HepG2 (cell line): ENCODE measurements around the gene HIBADH. TPM values are rescaled to one million over a fixed set of nuclear protein-coding genes. Genes with fewer than 3 reads are reported as not detected.
A peak's percentile ranks its signal among the peaks of the same experiment; 100 is the strongest.

ENCODE experiments used
- ATAC-seq: fragments of 200-7000 bp; cut with Tn5 transposase; 3 replicates; pipeline ENCODE4 v1.9.1; 2020; ENCODE audit warnings: mild to moderate bottlenecking, moderate library complexity
- BruUV-seq: library from RNA; stranded (reverse); fragments of 400-500 nt; replicated peaks from 2 replicates; lab custom pipeline; 2021; lab: Mats Ljungman, UMichigan
- CTCF ChIA-PET: fragments of 300-600 bp; formaldehyde crosslinking; extraction: SDS; loops from one replicate; lab custom pipeline; 2021; ENCODE audit warnings: low total read pairs, inconsistent platforms, low intra/inter-chr PET ratio; lab: Yijun Ruan, JAX
- POLR2A ChIA-PET: fragments of 350-600 bp; sonication (Branson Sonifier 250); formaldehyde crosslinking; loops from one replicate; lab custom pipeline; 2020; ENCODE audit warnings: antibody characterized with exemption, inconsistent platforms; lab: Yijun Ruan, JAX
- DNase-seq: peaks from one replicate; pipeline ENCODE4 v3.0.0-alpha.2; 2015; ENCODE audit warnings: low spot score
- FAIRE-seq: peaks from 3 replicates; lab custom pipeline; 2011; peaks lifted over from hg19 to GRCh38; lab: Jason Lieb, UNC
- H2AFZ ChIP-seq: one replicate; pipeline ENCODE4 v1.6.1; 2011; ENCODE audit warnings: low read length, inconsistent platforms
- H3K27ac ChIP-seq: fragments of 300-600 bp; 3 replicates; pipeline ENCODE4 v1.8.0; 2011; ENCODE audit warnings: mixed run types, mild to moderate bottlenecking, mixed read lengths, low read length, inconsistent platforms; ENCODE audit not compliant: insufficient read depth; ENCODE audit errors: extremely low read length
- H3K27me3 ChIP-seq, 2 experiments: fragments of 200-600 bp in 1 of 2; 2 replicates in 1 of 2; 3 replicates in 1 of 2; pipeline versions ENCODE4 v1.6.0 to v1.8.0; 2011; ENCODE audit warnings: low read length in 2 of 2, mild to moderate bottlenecking in 2 of 2, moderate library complexity in 2 of 2, inconsistent platforms in 1 of 2; ENCODE audit not compliant: insufficient read depth in 2 of 2, control insufficient read depth in 1 of 2
- H3K36me3 ChIP-seq, 2 experiments: fragments of 200-600 bp in 1 of 2; replicated peaks in 1 of 2; 2 replicates in 1 of 2; 3 replicates in 1 of 2; pipeline versions ENCODE4 v1.5.1 to v1.8.0; 2011; ENCODE audit warnings: low read length in 2 of 2, inconsistent platforms in 1 of 2; ENCODE audit not compliant: insufficient read depth in 2 of 2, control insufficient read depth in 1 of 2
- H3K4me1 ChIP-seq: 2 replicates; pipeline ENCODE4 v1.5.1; 2012; ENCODE audit warnings: low read length, inconsistent platforms; ENCODE audit not compliant: insufficient read depth
- H3K4me2 ChIP-seq: 2 replicates; pipeline ENCODE4 v1.6.0; 2011; ENCODE audit warnings: low read depth, low read length, inconsistent platforms
- H3K4me3 ChIP-seq, 3 experiments: fragments of 200-600 bp in 1 of 3; sonication (generic), shearing (Covaris generic) in 1 of 3; replicated peaks in 1 of 3; 2 replicates each; pipeline ENCODE4 v1.5.1; 2011 to 2016; ENCODE audit warnings: low read length in 3 of 3, inconsistent platforms in 2 of 3, low read depth in 2 of 3, mild to moderate bottlenecking in 2 of 3, control low read depth in 1 of 3, mixed read lengths in 1 of 3; ENCODE audit not compliant: insufficient read depth in 1 of 3
- H3K79me2 ChIP-seq: one replicate; pipeline ENCODE4 v1.6.1; 2011; ENCODE audit warnings: low read length, inconsistent platforms; ENCODE audit not compliant: insufficient read depth
- H3K9ac ChIP-seq: 2 replicates; pipeline ENCODE4 v1.6.0; 2011; ENCODE audit warnings: mild to moderate bottlenecking, low read depth, low read length, inconsistent platforms; ENCODE audit not compliant: insufficient read depth
- H3K9me3 ChIP-seq: 2 replicates; pipeline ENCODE4 v1.5.1; 2012; ENCODE audit warnings: mild to moderate bottlenecking, low read length
- H4K20me1 ChIP-seq: 2 replicates; pipeline ENCODE4 v1.6.0; 2011; ENCODE audit warnings: inconsistent platforms, mild to moderate bottlenecking, low read length, moderate library complexity; ENCODE audit not compliant: insufficient read depth
- AGO1 ChIP-seq: fragments of 200-400 bp; formaldehyde crosslinking; IDR thresholded peaks from 2 replicates; pipeline ENCODE4 v1.6.1; 2017; ENCODE audit warnings: mild to moderate bottlenecking, low read depth, low read length, moderate library complexity; ENCODE audit not compliant: poor library complexity, severe bottlenecking
- BRCA1 ChIP-seq: sonication (generic); formaldehyde crosslinking; IDR thresholded peaks from 2 replicates; pipeline ENCODE4 v1.4.0; 2020; ENCODE audit warnings: missing genetic modification reagents
- CHD2 ChIP-seq: IDR thresholded peaks from 2 replicates; pipeline ENCODE4 v1.6.1; 2011; ENCODE audit warnings: low read depth, low read length, improper control_type of control experiment
- CREB1 ChIP-seq, 2 experiments: fragments of 450-650 bp in 1 of 2; IDR thresholded peaks; 2 replicates each; pipeline ENCODE4 v1.6.1; 2016 to 2017; ENCODE audit warnings: control low read depth in 1 of 2, mild to moderate bottlenecking in 1 of 2, missing compliant biosample characterization in 1 of 2, missing genetic modification characterization in 1 of 2
- HMG20B ChIP-seq: conservative IDR thresholded peaks from 2 replicates; pipeline ENCODE4 v1.6.1; 2016; ENCODE audit warnings: missing genetic modification reagents, missing compliant biosample characterization
- HNRNPL ChIP-seq: fragments of 200-400 bp; formaldehyde crosslinking; IDR thresholded peaks from 2 replicates; pipeline ENCODE4 v1.6.1; 2017; ENCODE audit warnings: mild to moderate bottlenecking, low read depth, low read length
- MEIS1 ChIP-seq: sonication (generic); formaldehyde crosslinking; IDR thresholded peaks from 2 replicates; pipeline ENCODE4 v1.9.0; 2021; ENCODE audit warnings: mild to moderate bottlenecking, missing genetic modification reagents, moderate library complexity, borderline replicate concordance
- MXI1 ChIP-seq: IDR thresholded peaks from 3 replicates; pipeline ENCODE4 v1.6.1; 2012; ENCODE audit warnings: low read depth, low read length, inconsistent platforms, borderline replicate concordance
- SP1 ChIP-seq, 2 experiments: fragments of 450-650 bp in 1 of 2; sonication (generic) in 1 of 2; formaldehyde crosslinking in 1 of 2; IDR thresholded peaks; 2 replicates each; pipeline versions ENCODE4 v1.4.0 to v1.6.1; 2016 to 2020; ENCODE audit warnings: missing genetic modification reagents in 1 of 2
- WGBS: methylation state at CpG from one replicate; pipeline ENCODE4 v1.1.6; 2017; ENCODE audit warnings: low lambda C conversion rate; 5-methylcytosine and 5-hydroxymethylcytosine counted together
- in situ Hi-C: cut with HindIII; loops from 2 replicates; pipeline ENCODE4 v1.10.0; 2017; ENCODE audit warnings: low pct_unique_long_range_greater_than_20kb; ENCODE audit not compliant: extremely low pct_ligation_motif_present
- intact Hi-C: fragments of 100-400 bp; cut with micrococcal nuclease; formaldehyde crosslinking; loops from one replicate; pipeline ENCODE4 v1.10.0; 2022; ENCODE audit not compliant: unreplicated experiment
- polyA plus RNA-seq, 8 experiments: library from polyadenylated mRNA; depleted of rRNA in 3 of 8; stranded (reverse) in 7 of 8; unstranded in 1 of 8; fragments of >200 nt; fragmentation: Illumina TruSeq in 4 of 8; extraction: Trizol in 4 of 8; gene quantifications; 2 replicates each; pipeline versions ENCODE4 v1.2.1 to v1.2.3, GENCODE V29; 2011 to 2016; ENCODE audit warnings: low read depth in 4 of 8, missing spikeins in 1 of 8, mixed read lengths in 1 of 8; ENCODE audit not compliant: insufficient read depth in 1 of 8
- total RNA-seq, 5 experiments: library from RNA; depleted of rRNA; stranded (reverse); fragments of >200 nt; fragmentation: Illumina TruSeq; extraction: Trizol; gene quantifications; 2 replicates each; pipeline ENCODE4 v1.2.3, GENCODE V29; 2016; ENCODE audit warnings: low read depth in 1 of 5
- TF ChIP-seq, protein P1 (sequence below): sonication (generic); formaldehyde crosslinking; IDR thresholded peaks from 2 replicates; pipeline ENCODE4 v1.8.1; 2023; ENCODE audit warnings: missing genetic modification reagents, inconsistent platforms, borderline replicate concordance

HIBADH gene
- total and polyA plus RNA-seq, 2 of the 13 experiments (the other 11 are each of a cell fraction or from before 2014, with no cell fraction given) = 49.9 to 59.5 TPM

GRCh38 chr7:27705200-27705594, 42.5 kb upstream of the HIBADH start:
- intact Hi-C loops = no loop called here
- Histone ChIP-seq H3K79me2 (no peaks in the 10 kb centered on the region), H3K27ac (no peak overlapping the region), H3K36me3 (no peaks in the 10 kb centered on the region), H3K4me1 (no peaks in the 10 kb centered on the region), H3K9ac (no peak overlapping the region), H3K9me3 (no peaks in the 10 kb centered on the region), H2AFZ (no peak overlapping the region), H3K27me3 (no peaks in the 10 kb centered on the region), H3K4me3 (no peak overlapping the region), H4K20me1 (no peaks in the 10 kb centered on the region), H3K4me2 (no peak overlapping the region)
- TF ChIP-seq BRCA1 (CRISPR knock-in tag) (no peak), CREB1 (IDR thresholded peaks at IDR 0.05) (peak; percentile 71), CREB1 (CRISPR knock-in tag; IDR thresholded peaks at IDR 0.05) (no peak), SP1 (IDR thresholded peaks at IDR 0.05) (no peak), SP1 (CRISPR knock-in tag; IDR thresholded peaks at IDR 0.05) (no peak)
- DNase-seq (no peak), FAIRE-seq (no peak), ATAC-seq (no peak)
- CTCF ChIA-PET = no interaction called here
- POLR2A ChIA-PET = interaction anchor here (1.3 kb wide), 1 partner anchor 10 kb away, joined by 4 read pairs; no protein-coding TSS in a partner anchor
- WGBS = 94% methylated on average over 2 of the region's 2 CpGs
- BruUV-seq = no TSS peak
- in situ Hi-C loops = no loop called here

- in situ Hi-C loops (no loop called here), intact Hi-C loops (no loop called here)
- FAIRE-seq = no peak
- ChIA-PET CTCF (no interaction called here), POLR2A (interaction anchor here (1.3 kb wide), 1 partner anchor 10 kb away, joined by 4 read pairs; no protein-coding TSS in a partner anchor)
- Histone ChIP-seq H3K36me3 (no peaks in the 10 kb centered on the region), H3K79me2 (no peaks in the 10 kb centered on the region), H3K9ac (no peak overlapping the region), H3K4me3 (no peak overlapping the region), H3K27ac (no peak overlapping the region), H3K27me3 (no peaks in the 10 kb centered on the region), H3K4me1 (no peaks in the 10 kb centered on the region), H3K4me2 (no peak overlapping the region), H3K9me3 (no peaks in the 10 kb centered on the region), H4K20me1 (no peaks in the 10 kb centered on the region), H2AFZ (no peak overlapping the region)
- no peak for DNase-seq
- no peak for TF ChIP-seq MEIS1 (CRISPR knock-in tag)
- no peak for TF ChIP-seq MXI1
- TF ChIP-seq HMG20B = no peak
- TF ChIP-seq, protein P1, sequence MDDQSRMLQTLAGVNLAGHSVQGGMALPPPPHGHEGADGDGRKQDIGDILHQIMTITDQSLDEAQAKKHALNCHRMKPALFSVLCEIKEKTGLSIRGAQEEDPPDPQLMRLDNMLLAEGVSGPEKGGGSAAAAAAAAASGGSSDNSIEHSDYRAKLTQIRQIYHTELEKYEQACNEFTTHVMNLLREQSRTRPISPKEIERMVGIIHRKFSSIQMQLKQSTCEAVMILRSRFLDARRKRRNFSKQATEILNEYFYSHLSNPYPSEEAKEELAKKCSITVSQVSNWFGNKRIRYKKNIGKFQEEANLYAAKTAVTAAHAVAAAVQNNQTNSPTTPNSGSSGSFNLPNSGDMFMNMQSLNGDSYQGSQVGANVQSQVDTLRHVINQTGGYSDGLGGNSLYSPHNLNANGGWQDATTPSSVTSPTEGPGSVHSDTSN (CRISPR knock-in tag) = no peak
- TF ChIP-seq CHD2 = no peak
- TF ChIP-seq HNRNPL = no peak
- TF ChIP-seq AGO1 = no peak
- WGBS = 74% methylated on average over 3 of the region's 3 CpGs
- no TSS peak for BruUV-seq
- no peak for ATAC-seq
These were observed 41.9 kb upstream of the HIBADH start for GRCh38 chr7:27704422-27705199.
